HG02981 (cell line): ENCODE data around the gene CLMN.

ENCODE experiments used
- ATAC-seq: cut with Tn5 transposase; IDR thresholded peaks from one replicate; pipeline ENCODE4 v1.9.1; 2021; ENCODE audit warnings: mild to moderate bottlenecking, moderate library complexity; ENCODE audit not compliant: unreplicated experiment

Gene CLMN

DNA sequence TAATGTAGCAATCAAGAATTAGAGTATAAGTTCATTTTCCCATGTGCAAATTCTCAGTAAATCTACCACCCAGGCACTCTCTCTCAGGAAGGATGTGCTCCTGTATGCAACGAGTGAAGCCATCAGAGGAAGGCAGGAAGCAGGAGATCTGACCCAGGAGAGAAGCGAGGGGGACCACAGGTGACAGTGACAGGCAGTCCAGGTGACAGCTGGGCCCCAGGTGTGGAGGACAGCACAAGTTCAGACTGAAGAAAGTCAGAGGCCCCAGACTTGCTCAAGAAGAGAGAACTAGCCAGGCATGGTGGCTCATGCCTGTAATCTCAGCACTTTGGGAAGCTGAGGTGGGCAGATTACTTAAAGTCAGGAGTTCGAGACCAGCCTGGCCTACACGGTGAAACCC lies 13.8 kb downstream of the CLMN start:
- ATAC-seq: no peak

DNA sequence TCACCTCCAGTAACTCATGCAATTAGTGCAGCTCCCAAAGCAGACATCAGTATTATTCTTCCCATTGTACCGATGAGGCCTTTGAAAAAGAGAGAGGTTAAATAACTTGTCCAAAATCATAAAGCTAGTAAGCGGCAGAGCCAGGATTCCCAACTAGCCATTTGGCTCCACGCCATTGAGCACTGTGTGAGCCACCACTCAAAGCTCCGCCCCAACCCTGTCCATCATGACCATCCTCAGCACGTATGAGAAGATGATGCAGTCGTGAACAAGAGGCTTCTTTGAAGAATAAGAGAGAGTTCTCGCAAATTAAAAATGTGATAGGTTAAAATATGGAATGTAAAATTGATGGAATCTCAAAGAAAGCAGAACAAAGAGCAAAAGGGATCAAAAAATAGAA lies 14.6 kb downstream of the CLMN start:
- ATAC-seq: no peak

- no peak for ATAC-seq
Observed at GRCh38 chr14:95304342-95304741, 15.4 kb downstream of the CLMN start.

DNA sequence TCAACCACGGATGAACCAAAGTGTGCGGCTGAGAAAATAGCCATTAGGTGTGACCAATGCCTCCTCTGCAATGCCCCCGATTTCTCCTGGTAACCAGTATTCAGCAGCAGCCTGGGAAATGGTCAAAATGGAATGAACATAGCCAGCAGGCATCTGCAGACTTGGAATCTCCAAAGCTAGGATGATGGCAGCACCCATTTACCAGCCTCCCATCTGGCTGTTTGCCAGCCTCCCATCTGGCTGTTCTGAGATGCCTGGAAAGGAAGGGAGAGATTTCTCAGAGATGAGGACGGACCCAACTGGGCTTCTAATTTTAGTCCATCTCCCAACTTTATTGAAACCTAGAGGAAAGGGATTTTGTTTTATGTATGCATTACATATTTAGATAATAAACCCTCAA lies 16.2 kb downstream of the CLMN start:
- ATAC-seq: no peak

DNA sequence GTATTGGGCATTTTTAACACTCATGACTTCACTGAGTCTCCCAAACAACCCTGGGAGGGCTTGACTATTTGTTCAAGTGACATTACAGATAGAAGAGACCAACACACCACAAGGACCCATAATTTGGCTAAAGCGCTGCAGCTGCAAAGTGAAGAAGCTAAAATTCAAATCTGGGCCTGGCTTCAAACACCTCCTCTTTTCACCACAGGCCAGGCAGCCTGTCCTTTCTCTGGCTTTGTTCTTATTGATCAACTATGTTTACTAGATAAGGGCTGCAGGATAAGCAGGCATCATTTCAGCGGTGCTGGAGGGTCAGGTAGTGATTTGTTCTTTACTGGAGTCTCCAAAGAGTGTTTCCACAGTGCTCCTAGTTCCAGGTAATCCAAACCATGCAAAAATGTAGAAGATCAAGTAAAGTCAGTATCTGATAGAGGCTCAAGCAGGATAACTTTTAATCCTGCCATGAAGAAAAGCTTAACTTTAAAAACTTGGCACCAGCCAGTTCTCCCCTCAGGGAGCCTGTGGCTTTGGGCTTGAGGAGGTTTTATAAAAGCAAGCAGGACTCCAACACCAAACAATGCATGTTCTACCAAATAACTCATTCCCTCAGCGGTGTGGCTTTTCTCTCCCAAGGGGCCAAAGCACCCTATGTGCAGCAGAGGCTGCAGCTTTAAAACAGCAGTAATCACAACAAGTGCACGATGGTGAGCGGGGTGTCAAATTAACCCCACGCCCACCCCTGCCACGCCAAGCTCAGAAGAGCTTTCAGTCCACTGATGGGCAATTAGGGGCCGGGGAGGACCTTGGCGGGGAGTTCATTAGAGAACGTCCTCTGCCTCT lies 16.8 kb downstream of the CLMN start:
- no peak for ATAC-seq

DNA sequence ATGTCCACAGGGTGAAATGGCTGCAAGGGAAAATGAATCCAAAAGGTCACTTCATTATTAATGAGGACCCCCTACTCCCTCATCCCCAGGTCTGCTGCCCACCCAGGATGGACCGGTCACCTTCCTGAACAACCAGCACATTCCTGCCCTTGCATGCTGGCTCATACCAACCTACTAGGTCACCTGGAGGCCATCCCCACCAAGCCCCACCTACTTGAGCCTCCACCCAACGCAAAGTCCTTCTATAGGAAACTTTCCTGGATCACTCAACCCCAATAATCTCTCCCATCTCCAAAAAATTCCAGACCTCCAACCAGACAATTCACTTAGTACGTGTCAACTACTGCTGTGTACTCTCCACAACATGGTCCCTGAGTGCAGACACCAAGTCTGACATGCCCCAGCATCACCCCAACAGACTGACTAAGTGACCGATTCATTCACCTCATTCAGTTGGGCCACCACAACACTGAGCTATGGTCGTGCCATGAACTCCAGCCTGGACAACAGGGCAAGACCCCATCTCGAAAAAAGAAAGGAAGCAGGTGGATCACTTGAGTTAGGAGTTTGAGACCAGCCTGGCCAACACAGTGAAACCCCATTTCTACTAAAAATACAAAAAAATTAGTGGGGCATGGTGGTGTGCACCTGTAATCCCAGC lies 18.1 kb downstream of the CLMN start:
- no peak for ATAC-seq

DNA sequence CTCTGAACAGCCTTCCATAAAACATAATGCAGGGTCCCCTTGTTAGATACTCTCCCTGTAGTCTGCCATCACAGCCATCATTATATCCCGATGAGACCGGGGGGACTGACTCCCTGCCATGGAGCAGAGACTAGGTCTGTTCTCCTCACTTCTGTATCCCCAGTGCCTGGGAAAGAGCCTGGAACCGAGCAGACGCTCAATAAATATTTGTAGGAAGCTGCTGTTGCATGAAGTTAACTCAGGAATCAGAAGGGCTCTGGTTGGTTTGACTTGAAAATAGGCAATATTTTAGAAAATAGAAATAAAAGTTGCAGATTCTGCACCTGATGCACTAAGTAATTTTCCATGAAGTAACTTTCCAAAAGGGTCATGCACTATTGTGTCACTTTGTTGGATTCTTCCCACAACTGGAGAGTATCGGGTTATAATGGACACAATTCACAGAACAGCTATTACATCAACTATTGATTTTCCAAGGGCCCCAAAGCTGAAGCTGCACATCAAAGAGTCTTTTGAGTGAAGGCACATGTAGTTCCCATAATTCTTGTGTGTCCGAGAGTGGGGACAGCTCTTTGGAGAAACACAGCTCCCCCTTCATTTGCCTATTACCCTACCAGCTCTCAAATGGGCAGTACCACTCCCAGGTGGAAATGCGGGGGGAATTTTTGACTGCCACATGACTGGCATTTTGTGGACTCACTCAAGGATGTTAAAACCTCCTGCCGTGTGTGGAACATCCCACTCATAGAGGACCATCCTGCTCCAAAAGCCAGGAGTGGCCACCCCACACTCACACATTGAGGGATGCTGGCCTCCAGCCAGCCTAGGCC lies 18.8 kb downstream of the CLMN start:
- ATAC-seq: no peak

DNA sequence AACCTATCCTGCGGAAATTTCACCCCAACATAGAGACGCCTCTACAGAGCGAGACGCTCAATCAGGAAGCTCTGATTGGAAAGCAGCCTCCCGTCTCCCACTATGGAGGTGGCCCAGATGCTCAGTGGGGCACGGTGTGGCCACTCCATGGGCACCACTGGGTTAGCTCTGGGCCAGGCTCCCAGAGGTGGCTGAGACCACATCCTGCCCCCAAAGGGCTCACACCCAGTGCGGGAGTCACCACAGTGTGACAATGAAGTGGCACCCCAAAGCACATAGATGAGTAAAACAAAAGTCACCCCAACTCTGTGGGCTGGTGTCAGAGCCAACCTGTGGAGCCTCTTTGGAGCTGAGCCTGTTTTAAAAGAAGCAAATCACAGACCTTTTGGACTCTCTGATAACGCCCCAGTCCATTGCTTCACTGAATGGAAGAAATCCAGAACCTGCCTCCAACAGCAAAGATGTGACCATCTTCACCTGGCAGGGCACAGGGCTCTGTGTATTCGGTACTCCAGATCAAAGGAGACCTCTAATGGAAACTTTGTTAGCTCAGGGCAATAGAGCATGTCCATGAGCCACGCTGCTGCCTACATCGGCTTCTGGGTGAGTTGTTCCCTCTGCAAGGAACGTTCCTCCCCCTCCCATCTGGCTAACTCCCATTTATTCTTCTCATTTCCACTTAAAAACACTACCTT lies 19.6 kb downstream of the CLMN start:
- no peak for ATAC-seq

- no peak for ATAC-seq
Observed at GRCh38 chr14:95299271-95299670, 20.4 kb downstream of the CLMN start.

DNA sequence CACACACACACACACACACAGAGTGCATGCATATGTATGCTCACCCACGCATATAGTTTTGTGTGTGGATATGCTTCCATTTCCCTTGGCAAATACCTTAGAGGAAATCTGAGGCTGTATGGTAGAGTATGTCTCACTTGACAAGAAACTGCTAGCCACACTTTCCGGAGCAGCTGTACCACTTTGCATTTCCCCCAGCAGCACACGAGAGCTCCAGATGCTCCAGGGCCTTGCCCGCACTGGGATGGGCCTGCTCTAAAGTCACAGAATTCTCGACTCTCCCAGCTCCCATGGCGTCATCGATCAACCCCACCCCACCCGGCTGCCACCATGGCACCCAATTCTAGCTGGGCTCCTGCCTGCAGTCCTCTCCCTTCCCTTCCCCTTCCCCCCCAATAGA lies 21.9 kb downstream of the CLMN start:
- ATAC-seq: no peak

DNA sequence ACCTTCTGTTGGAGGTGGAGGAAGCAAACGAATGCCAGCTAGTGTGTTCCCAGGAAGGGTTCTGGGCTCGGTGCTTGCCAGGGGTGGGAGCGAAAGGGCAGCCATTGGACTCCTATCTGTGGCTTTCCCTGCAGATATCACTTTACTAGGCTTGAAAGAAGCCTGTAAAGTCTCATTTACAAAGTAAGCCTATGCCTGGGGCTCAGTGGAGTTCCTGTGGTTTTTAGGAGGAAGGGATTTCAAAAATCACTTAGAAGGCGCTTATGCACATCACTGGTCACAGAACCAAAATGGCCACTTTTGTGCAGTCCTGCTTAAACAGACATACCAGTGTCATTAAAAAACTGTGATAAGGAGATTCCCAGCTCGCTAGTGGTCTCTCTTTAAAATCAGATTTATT lies 22.7 kb downstream of the CLMN start:
- no peak for ATAC-seq

GRCh38 chr14:95295600-95296376 lies 23.9 kb downstream of the CLMN start:
- ATAC-seq: no peak

GRCh38 chr14:95294834-95295599 lies 24.7 kb downstream of the CLMN start:
- no peak for ATAC-seq

DNA sequence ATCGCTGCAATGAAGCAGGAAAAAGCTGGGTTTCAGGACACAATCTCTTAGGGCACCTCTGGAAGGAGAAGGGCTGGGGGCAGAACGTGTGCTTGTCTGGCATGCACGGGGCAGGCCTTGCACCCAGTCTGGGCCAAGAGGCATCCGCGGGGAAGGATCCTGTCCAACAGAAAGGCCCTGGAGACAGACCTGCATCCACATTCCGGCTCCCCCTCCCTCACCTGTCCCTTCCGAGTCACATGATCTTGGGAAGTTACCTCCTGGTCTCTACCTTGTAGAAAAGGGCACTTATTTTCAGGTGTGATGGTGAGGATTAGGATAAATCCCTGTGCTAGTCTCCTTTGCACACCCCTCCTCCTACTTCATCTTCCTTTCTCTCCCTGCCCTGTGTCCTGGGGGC lies 25.4 kb downstream of the CLMN start:
- ATAC-seq: no peak

DNA sequence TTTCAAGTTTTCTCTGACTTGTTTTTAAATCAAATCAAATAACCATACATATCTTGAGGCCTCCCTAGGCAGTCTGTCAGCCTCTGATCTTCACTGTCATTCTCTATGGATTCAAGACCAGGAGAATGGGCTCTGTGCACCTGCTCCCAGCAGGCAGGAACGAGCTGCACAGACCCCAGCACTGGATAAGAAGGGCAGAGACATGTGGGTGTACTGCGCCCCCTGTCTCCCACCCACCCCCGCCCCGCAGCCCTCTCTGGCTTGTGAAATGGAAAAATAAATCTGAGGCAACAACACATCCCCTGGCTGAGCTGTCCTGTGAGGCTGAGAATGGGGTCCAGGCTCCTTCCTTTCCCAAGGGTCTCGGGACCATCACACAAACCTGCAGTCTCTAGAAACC lies 26.3 kb downstream of the CLMN start:
- no peak for ATAC-seq

DNA sequence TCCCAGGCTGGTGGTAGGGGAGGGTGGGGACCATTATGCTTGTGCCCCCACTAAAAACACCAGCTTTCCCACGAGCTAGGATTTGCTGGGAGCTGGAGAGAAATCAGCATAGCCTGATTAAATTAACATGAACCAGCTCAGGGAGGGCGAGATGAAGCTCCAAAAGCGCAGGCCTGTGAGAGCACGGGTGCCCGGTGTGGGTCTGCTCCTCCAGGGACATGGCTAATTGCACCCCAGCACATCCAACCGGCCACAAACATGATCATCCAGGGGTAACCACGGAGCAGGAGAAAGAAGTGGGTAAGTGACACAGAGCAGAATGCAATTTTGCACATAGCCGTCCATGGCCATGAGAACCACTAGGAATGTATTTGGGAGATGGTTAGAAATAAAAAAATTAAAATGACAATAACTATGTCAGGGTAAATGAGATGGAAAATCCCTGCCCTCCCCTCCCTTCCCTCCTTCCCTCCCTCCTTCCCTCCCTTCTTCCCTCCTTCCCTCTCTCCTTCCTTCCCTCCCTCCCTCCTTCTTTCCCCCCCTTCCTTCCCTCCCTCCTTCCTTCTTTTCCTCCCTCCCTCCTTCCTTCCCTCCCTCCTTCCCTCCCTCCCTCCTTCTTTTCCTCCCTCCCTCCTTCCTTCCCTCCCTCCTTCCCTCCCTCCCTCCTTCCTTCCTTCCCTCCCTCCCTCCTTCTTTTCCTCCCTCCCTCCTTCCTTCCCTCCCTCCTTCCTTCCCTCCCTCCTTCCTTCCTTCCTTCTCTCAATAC lies 26.9 kb downstream of the CLMN start:
- ATAC-seq: no peak

- no peak for ATAC-seq
Observed at GRCh38 chr14:95291859-95292542, 27.7 kb downstream of the CLMN start.

DNA sequence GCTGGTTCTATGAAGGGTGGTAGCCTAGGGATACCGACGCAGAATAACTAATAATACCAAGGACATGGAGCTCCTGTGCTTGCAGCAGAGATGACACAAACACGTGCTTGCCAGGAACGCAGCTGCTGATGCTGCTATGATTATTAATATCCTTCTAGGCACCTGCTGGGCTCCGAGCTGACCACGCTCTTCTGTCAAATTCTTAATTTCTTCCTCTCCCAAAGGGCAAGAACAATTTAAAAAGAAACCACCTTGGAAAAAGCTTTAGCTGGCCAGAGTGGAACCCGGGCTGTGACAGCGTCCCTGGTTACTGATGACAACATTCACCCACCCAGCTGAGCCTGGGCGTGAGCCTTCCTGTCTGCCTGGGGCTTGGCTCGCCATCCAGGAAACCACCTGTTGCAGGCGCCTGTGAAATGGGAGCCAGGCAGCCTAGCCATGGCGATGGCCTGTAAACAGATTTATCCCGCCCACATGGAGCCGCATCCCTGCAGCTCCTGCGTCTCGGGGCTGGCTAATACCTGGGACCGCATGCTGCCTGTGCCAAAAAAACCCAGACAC lies 28.8 kb downstream of the CLMN start:
- no peak for ATAC-seq
